Amniotic stem cell (primary cell): ENCODE data around the gene TMEM114.
A peak's percentile ranks its signal among the peaks of the same experiment; 100 is the strongest.
"Not testable (repeated sequence)": the region's sequence is repeated elsewhere in the genome, so short reads cannot be mapped to it uniquely, and the experiment has no call there.

Source experiments
- DNase-seq: peaks from one replicate; lab custom pipeline; 2025; lab: John Stamatoyannopoulos, UW

TMEM114 gene

GRCh38 chr16:8575399-8575798 lies 14.9 kb downstream of the TMEM114 start:
- DNase-seq = no peak

GRCh38 chr16:8572919-8573724 lies 17.2 kb downstream of the TMEM114 start:
- DNase-seq = no peak

- no peak for DNase-seq
These were observed 18.0 kb downstream of the TMEM114 start for GRCh38 chr16:8572063-8572918.

- no peak for DNase-seq
These were observed 19.2 kb downstream of the TMEM114 start for GRCh38 chr16:8571061-8571596.

GRCh38 chr16:8570393-8570792 lies 19.9 kb downstream of the TMEM114 start:
- not testable (repeated sequence) for DNase-seq

GRCh38 chr16:8569650-8570346 lies 20.5 kb downstream of the TMEM114 start:
- DNase-seq = no peak

GRCh38 chr16:8568231-8568617 lies 22.1 kb downstream of the TMEM114 start:
- DNase-seq = no peak

GRCh38 chr16:8567355-8568230 lies 22.7 kb downstream of the TMEM114 start:
- DNase-seq = peak; percentile 89

- no peak for DNase-seq
These were observed 24.8 kb downstream of the TMEM114 start for GRCh38 chr16:8565498-8565897.

- DNase-seq = no peak
These were observed 25.4 kb downstream of the TMEM114 start for GRCh38 chr16:8564934-8565345.

GRCh38 chr16:8563944-8564540 lies 26.3 kb downstream of the TMEM114 start:
- not testable (repeated sequence) for DNase-seq

GRCh38 chr16:8561496-8561895 lies 28.8 kb downstream of the TMEM114 start:
- no peak for DNase-seq

- DNase-seq = no peak
These were observed 34.9 kb downstream of the TMEM114 start for GRCh38 chr16:8555400-8555799.

- DNase-seq = no peak
These were observed 35.4 kb downstream of the TMEM114 start for GRCh38 chr16:8554881-8555280.

- DNase-seq = no peak
These were observed 36.3 kb downstream of the TMEM114 start for GRCh38 chr16:8554022-8554421.

GRCh38 chr16:8552487-8553221 lies 37.7 kb downstream of the TMEM114 start:
- DNase-seq = no peak

- DNase-seq = no peak
These were observed 38.7 kb downstream of the TMEM114 start for GRCh38 chr16:8551388-8552332.

GRCh38 chr16:8550728-8551387 lies 39.5 kb downstream of the TMEM114 start:
- no peak for DNase-seq
